ENCODE results near the gene RO60.

DNA sequence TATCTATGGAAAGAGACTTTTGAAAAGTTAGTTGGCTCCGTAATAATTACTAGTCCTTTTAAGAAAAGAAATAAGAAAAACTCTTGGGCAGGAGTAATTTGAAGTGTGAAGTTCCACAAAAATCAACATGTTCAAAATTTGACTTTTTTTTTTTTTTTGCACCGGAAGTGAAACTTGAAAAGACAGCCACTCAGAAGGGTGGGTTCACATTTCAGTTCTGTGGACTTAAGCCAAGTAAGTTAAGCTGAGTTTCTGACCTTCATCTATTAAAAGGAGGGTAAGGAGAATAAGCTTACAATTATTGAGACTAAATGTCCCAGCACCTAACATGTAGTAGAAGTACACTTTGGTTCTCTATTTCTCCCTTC is 11.0 kb downstream of the RO60 start:
- TF ChIP-seq POLR2A (IDR thresholded peaks at IDR 0.05; ENCODE audit: low read length) (no peak), RFX5 (IDR thresholded peaks at IDR 0.05) (no peak), KDM5A (IDR thresholded peaks at IDR 0.05) (no peak), RCOR1 (IDR thresholded peaks at IDR 0.05; ENCODE audit: low read depth, low read length) (no peak), RNF2 (IDR thresholded peaks at IDR 0.05; ENCODE audit: borderline replicate concordance, low read depth) (no peak), JUNB (IDR thresholded peaks at IDR 0.05) (no peak), CBX2 (IDR thresholded peaks at IDR 0.05; ENCODE audit: borderline replicate concordance, low read depth) (no peak), RAD21 (conservative IDR thresholded peaks at IDR 0.05 in 1 of 2, IDR thresholded peaks at IDR 0.05 in 1 of 2) (no peak), NPAS2 (CRISPR knock-in tag; IDR thresholded peaks at IDR 0.05; ENCODE audit: borderline replicate concordance) (no peak), PHF8 (IDR thresholded peaks at IDR 0.05; ENCODE audit: borderline replicate concordance, low read depth) (no peak)
- TF ChIP-seq, protein P1, sequence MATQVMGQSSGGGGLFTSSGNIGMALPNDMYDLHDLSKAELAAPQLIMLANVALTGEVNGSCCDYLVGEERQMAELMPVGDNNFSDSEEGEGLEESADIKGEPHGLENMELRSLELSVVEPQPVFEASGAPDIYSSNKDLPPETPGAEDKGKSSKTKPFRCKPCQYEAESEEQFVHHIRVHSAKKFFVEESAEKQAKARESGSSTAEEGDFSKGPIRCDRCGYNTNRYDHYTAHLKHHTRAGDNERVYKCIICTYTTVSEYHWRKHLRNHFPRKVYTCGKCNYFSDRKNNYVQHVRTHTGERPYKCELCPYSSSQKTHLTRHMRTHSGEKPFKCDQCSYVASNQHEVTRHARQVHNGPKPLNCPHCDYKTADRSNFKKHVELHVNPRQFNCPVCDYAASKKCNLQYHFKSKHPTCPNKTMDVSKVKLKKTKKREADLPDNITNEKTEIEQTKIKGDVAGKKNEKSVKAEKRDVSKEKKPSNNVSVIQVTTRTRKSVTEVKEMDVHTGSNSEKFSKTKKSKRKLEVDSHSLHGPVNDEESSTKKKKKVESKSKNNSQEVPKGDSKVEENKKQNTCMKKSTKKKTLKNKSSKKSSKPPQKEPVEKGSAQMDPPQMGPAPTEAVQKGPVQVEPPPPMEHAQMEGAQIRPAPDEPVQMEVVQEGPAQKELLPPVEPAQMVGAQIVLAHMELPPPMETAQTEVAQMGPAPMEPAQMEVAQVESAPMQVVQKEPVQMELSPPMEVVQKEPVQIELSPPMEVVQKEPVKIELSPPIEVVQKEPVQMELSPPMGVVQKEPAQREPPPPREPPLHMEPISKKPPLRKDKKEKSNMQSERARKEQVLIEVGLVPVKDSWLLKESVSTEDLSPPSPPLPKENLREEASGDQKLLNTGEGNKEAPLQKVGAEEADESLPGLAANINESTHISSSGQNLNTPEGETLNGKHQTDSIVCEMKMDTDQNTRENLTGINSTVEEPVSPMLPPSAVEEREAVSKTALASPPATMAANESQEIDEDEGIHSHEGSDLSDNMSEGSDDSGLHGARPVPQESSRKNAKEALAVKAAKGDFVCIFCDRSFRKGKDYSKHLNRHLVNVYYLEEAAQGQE (IDR thresholded peaks at IDR 0.05) = no peak
- TF ChIP-seq, protein P2, sequence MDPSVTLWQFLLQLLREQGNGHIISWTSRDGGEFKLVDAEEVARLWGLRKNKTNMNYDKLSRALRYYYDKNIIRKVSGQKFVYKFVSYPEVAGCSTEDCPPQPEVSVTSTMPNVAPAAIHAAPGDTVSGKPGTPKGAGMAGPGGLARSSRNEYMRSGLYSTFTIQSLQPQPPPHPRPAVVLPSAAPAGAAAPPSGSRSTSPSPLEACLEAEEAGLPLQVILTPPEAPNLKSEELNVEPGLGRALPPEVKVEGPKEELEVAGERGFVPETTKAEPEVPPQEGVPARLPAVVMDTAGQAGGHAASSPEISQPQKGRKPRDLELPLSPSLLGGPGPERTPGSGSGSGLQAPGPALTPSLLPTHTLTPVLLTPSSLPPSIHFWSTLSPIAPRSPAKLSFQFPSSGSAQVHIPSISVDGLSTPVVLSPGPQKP (IDR thresholded peaks at IDR 0.05; ENCODE audit: low read depth, low read length) = no peak
- TF ChIP-seq, protein P3, sequence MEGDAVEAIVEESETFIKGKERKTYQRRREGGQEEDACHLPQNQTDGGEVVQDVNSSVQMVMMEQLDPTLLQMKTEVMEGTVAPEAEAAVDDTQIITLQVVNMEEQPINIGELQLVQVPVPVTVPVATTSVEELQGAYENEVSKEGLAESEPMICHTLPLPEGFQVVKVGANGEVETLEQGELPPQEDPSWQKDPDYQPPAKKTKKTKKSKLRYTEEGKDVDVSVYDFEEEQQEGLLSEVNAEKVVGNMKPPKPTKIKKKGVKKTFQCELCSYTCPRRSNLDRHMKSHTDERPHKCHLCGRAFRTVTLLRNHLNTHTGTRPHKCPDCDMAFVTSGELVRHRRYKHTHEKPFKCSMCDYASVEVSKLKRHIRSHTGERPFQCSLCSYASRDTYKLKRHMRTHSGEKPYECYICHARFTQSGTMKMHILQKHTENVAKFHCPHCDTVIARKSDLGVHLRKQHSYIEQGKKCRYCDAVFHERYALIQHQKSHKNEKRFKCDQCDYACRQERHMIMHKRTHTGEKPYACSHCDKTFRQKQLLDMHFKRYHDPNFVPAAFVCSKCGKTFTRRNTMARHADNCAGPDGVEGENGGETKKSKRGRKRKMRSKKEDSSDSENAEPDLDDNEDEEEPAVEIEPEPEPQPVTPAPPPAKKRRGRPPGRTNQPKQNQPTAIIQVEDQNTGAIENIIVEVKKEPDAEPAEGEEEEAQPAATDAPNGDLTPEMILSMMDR (IDR thresholded peaks at IDR 0.05) = no peak
- TF ChIP-seq, protein P4, sequence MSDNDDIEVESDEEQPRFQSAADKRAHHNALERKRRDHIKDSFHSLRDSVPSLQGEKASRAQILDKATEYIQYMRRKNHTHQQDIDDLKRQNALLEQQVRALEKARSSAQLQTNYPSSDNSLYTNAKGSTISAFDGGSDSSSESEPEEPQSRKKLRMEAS (IDR thresholded peaks at IDR 0.05) = no peak
